Measurements from ENCODE around the gene FRY. TPM values are rescaled to one million over a fixed set of nuclear protein-coding genes. Genes with fewer than 3 reads are reported as not detected.

The FRY gene
- polyA plus RNA-seq, 2 donors, result 2.4 to 4.3 TPM

- WGBS, 2 donors, result 78 to 86% methylated on average over 4 of the region's 4 CpGs
Observed at GRCh38 chr13:32164622-32165268, 133.2 kb downstream of the FRY start.

GRCh38 chr13:32165796-32166195 is 134.2 kb downstream of the FRY start:
- Histone ChIP-seq H3K27me3 (ENCODE audit: control insufficient read depth in 1 of 2, insufficient read depth in 2 of 2, low read length in 2 of 2) (no peaks in the 10 kb centered on the region), H3K27ac (ENCODE audit: low read depth in 2 of 2, low read length in 1 of 2) (no peak overlapping the region), H3K9me3 (ENCODE audit: control insufficient read depth in 2 of 2, insufficient read depth in 1 of 2, low read depth in 1 of 2, low read length in 1 of 2) (no peaks in the 10 kb centered on the region), H3K4me1 (ENCODE audit: control insufficient read depth in 2 of 2, insufficient read depth in 2 of 2, low read length in 1 of 2) (no peaks in the 10 kb centered on the region), H3K36me3 (ENCODE audit: control insufficient read depth in 2 of 2, insufficient read depth in 2 of 2, low read length in 1 of 2) (peaks cover 0 to 2% of the 10 kb centered on the region in 2 donors), H3K4me3 (ENCODE audit: low read depth in 1 of 2, low read length in 2 of 2) (no peak overlapping the region)
- WGBS, 2 donors, result 51 to 62% methylated on average over 5 of the region's 5 CpGs

More at GRCh38 chr13:32164622-32165268, 133.2 kb downstream of the FRY start:
- H3K27me3 ChIP-seq (ENCODE audit: control insufficient read depth in 1 of 2, insufficient read depth in 2 of 2, low read length in 2 of 2), result no peaks in the 10 kb centered on the region
- no peak overlapping the region for H3K4me3 ChIP-seq (ENCODE audit: low read depth in 1 of 2, low read length in 2 of 2)
- no peak overlapping the region for H3K27ac ChIP-seq (ENCODE audit: low read depth in 2 of 2, low read length in 1 of 2)
- H3K4me1 ChIP-seq (ENCODE audit: control insufficient read depth in 2 of 2, insufficient read depth in 2 of 2, low read length in 1 of 2), result no peaks in the 10 kb centered on the region
- peaks cover 0 to 2% of the 10 kb centered on the region in 2 donors for H3K36me3 ChIP-seq (ENCODE audit: control insufficient read depth in 2 of 2, insufficient read depth in 2 of 2, low read length in 1 of 2)
- H3K9me3 ChIP-seq (ENCODE audit: control insufficient read depth in 2 of 2, insufficient read depth in 1 of 2, low read depth in 1 of 2, low read length in 1 of 2), result no peaks in the 10 kb centered on the region

- no peak overlapping the region for H3K4me3 ChIP-seq (ENCODE audit: low read depth in 1 of 2, low read length in 2 of 2)
- 40 to 60% methylated on average over 1 of the region's 1 CpG for WGBS, 2 donors
- H3K36me3 ChIP-seq (ENCODE audit: control insufficient read depth in 2 of 2, insufficient read depth in 2 of 2, low read length in 1 of 2), result no peaks in the 10 kb centered on the region
- H3K9me3 ChIP-seq (ENCODE audit: control insufficient read depth in 2 of 2, insufficient read depth in 1 of 2, low read depth in 1 of 2, low read length in 1 of 2), result no peaks in the 10 kb centered on the region
- no peaks in the 10 kb centered on the region for H3K27me3 ChIP-seq (ENCODE audit: control insufficient read depth in 1 of 2, insufficient read depth in 2 of 2, low read length in 2 of 2)
- no peak overlapping the region for H3K27ac ChIP-seq (ENCODE audit: low read depth in 2 of 2, low read length in 1 of 2)
- no peaks in the 10 kb centered on the region for H3K4me1 ChIP-seq (ENCODE audit: control insufficient read depth in 2 of 2, insufficient read depth in 2 of 2, low read length in 1 of 2)
Observed at GRCh38 chr13:32168131-32168530, 136.6 kb downstream of the FRY start.

GRCh38 chr13:32170841-32171240 is 139.3 kb downstream of the FRY start:
- 96 to 97% methylated on average over 4 of the region's 4 CpGs for WGBS, 2 donors
- H3K4me1 ChIP-seq (ENCODE audit: control insufficient read depth in 2 of 2, insufficient read depth in 2 of 2, low read length in 1 of 2), result no peaks in the 10 kb centered on the region
- no peak overlapping the region for H3K4me3 ChIP-seq (ENCODE audit: low read depth in 1 of 2, low read length in 2 of 2)
- H3K36me3 ChIP-seq (ENCODE audit: control insufficient read depth in 2 of 2, insufficient read depth in 2 of 2, low read length in 1 of 2), result no peaks in the 10 kb centered on the region
- no peak overlapping the region for H3K27ac ChIP-seq (ENCODE audit: low read depth in 2 of 2, low read length in 1 of 2)
- H3K9me3 ChIP-seq (ENCODE audit: control insufficient read depth in 2 of 2, insufficient read depth in 1 of 2, low read depth in 1 of 2, low read length in 1 of 2), result no peaks in the 10 kb centered on the region
- no peaks in the 10 kb centered on the region for H3K27me3 ChIP-seq (ENCODE audit: control insufficient read depth in 1 of 2, insufficient read depth in 2 of 2, low read length in 2 of 2)

GRCh38 chr13:32173881-32174280 is 142.3 kb downstream of the FRY start:
- H3K36me3 ChIP-seq (ENCODE audit: control insufficient read depth in 2 of 2, insufficient read depth in 2 of 2, low read length in 1 of 2), result no peaks in the 10 kb centered on the region
- H3K4me3 ChIP-seq (ENCODE audit: low read depth in 1 of 2, low read length in 2 of 2), result no peak overlapping the region
- no peaks in the 10 kb centered on the region for H3K4me1 ChIP-seq (ENCODE audit: control insufficient read depth in 2 of 2, insufficient read depth in 2 of 2, low read length in 1 of 2)
- no peaks in the 10 kb centered on the region for H3K27me3 ChIP-seq (ENCODE audit: control insufficient read depth in 1 of 2, insufficient read depth in 2 of 2, low read length in 2 of 2)
- no peaks in the 10 kb centered on the region for H3K9me3 ChIP-seq (ENCODE audit: control insufficient read depth in 2 of 2, insufficient read depth in 1 of 2, low read depth in 1 of 2, low read length in 1 of 2)
- 90 to 94% methylated on average over 1 of the region's 1 CpG for WGBS, 2 donors
- H3K27ac ChIP-seq (ENCODE audit: low read depth in 2 of 2, low read length in 1 of 2), result no peak overlapping the region

- Histone ChIP-seq H3K4me3 (ENCODE audit: low read depth in 1 of 2, low read length in 2 of 2) (no peak overlapping the region), H3K27me3 (ENCODE audit: control insufficient read depth in 1 of 2, insufficient read depth in 2 of 2, low read length in 2 of 2) (no peaks in the 10 kb centered on the region), H3K27ac (ENCODE audit: low read depth in 2 of 2, low read length in 1 of 2) (no peak overlapping the region), H3K9me3 (ENCODE audit: control insufficient read depth in 2 of 2, insufficient read depth in 1 of 2, low read depth in 1 of 2, low read length in 1 of 2) (no peaks in the 10 kb centered on the region), H3K4me1 (ENCODE audit: control insufficient read depth in 2 of 2, insufficient read depth in 2 of 2, low read length in 1 of 2) (no peaks in the 10 kb centered on the region), H3K36me3 (ENCODE audit: control insufficient read depth in 2 of 2, insufficient read depth in 2 of 2, low read length in 1 of 2) (no peaks in the 10 kb centered on the region)
- WGBS, 2 donors, result 77 to 90% methylated on average over 1 of the region's 1 CpG
Observed at GRCh38 chr13:32174366-32174765, 142.8 kb downstream of the FRY start.

GRCh38 chr13:32175307-32175706 is 143.7 kb downstream of the FRY start:
- 79 to 81% methylated on average over 6 of the region's 6 CpGs for WGBS, 2 donors
- no peaks in the 10 kb centered on the region for H3K9me3 ChIP-seq (ENCODE audit: control insufficient read depth in 2 of 2, insufficient read depth in 1 of 2, low read depth in 1 of 2, low read length in 1 of 2)

GRCh38 chr13:32175943-32176342 is 144.4 kb downstream of the FRY start:
- Histone ChIP-seq H3K27me3 (ENCODE audit: control insufficient read depth in 1 of 2, insufficient read depth in 2 of 2, low read length in 2 of 2) (no peaks in the 10 kb centered on the region), H3K27ac (ENCODE audit: low read depth in 2 of 2, low read length in 1 of 2) (no peak overlapping the region), H3K9me3 (ENCODE audit: control insufficient read depth in 2 of 2, insufficient read depth in 1 of 2, low read depth in 1 of 2, low read length in 1 of 2) (no peaks in the 10 kb centered on the region), H3K36me3 (ENCODE audit: control insufficient read depth in 2 of 2, insufficient read depth in 2 of 2, low read length in 1 of 2) (no peaks in the 10 kb centered on the region), H3K4me1 (ENCODE audit: control insufficient read depth in 2 of 2, insufficient read depth in 2 of 2, low read length in 1 of 2) (no peaks in the 10 kb centered on the region), H3K4me3 (ENCODE audit: low read depth in 1 of 2, low read length in 2 of 2) (no peak overlapping the region)
- WGBS, 2 donors, result 77 to 87% methylated on average over 2 of the region's 2 CpGs

More at GRCh38 chr13:32175307-32175706, 143.7 kb downstream of the FRY start:
- no peak overlapping the region for H3K4me3 ChIP-seq (ENCODE audit: low read depth in 1 of 2, low read length in 2 of 2)
- H3K27ac ChIP-seq (ENCODE audit: low read depth in 2 of 2, low read length in 1 of 2), result no peak overlapping the region
- H3K27me3 ChIP-seq (ENCODE audit: control insufficient read depth in 1 of 2, insufficient read depth in 2 of 2, low read length in 2 of 2), result no peaks in the 10 kb centered on the region
- H3K4me1 ChIP-seq (ENCODE audit: control insufficient read depth in 2 of 2, insufficient read depth in 2 of 2, low read length in 1 of 2), result no peaks in the 10 kb centered on the region
- H3K36me3 ChIP-seq (ENCODE audit: control insufficient read depth in 2 of 2, insufficient read depth in 2 of 2, low read length in 1 of 2), result no peaks in the 10 kb centered on the region

GRCh38 chr13:32176696-32177095 is 145.1 kb downstream of the FRY start:
- Histone ChIP-seq H3K4me1 (ENCODE audit: control insufficient read depth in 2 of 2, insufficient read depth in 2 of 2, low read length in 1 of 2) (no peaks in the 10 kb centered on the region), H3K36me3 (ENCODE audit: control insufficient read depth in 2 of 2, insufficient read depth in 2 of 2, low read length in 1 of 2) (no peaks in the 10 kb centered on the region), H3K4me3 (ENCODE audit: low read depth in 1 of 2, low read length in 2 of 2) (no peak overlapping the region), H3K9me3 (ENCODE audit: control insufficient read depth in 2 of 2, insufficient read depth in 1 of 2, low read depth in 1 of 2, low read length in 1 of 2) (no peaks in the 10 kb centered on the region), H3K27me3 (ENCODE audit: control insufficient read depth in 1 of 2, insufficient read depth in 2 of 2, low read length in 2 of 2) (no peaks in the 10 kb centered on the region), H3K27ac (ENCODE audit: low read depth in 2 of 2, low read length in 1 of 2) (no peak overlapping the region)
- WGBS, 2 donors, result 79 to 85% methylated on average over 1 of the region's 1 CpG

GRCh38 chr13:32178763-32179162 is 147.2 kb downstream of the FRY start:
- 75 to 77% methylated on average over 5 of the region's 5 CpGs for WGBS, 2 donors
- no peaks in the 10 kb centered on the region for H3K9me3 ChIP-seq (ENCODE audit: control insufficient read depth in 2 of 2, insufficient read depth in 1 of 2, low read depth in 1 of 2, low read length in 1 of 2)

More at GRCh38 chr13:32178763-32179162, 147.2 kb downstream of the FRY start:
- Histone ChIP-seq H3K4me3 (ENCODE audit: low read depth in 1 of 2, low read length in 2 of 2) (no peak overlapping the region), H3K36me3 (ENCODE audit: control insufficient read depth in 2 of 2, insufficient read depth in 2 of 2, low read length in 1 of 2) (no peaks in the 10 kb centered on the region), H3K27ac (ENCODE audit: low read depth in 2 of 2, low read length in 1 of 2) (no peak overlapping the region), H3K4me1 (ENCODE audit: control insufficient read depth in 2 of 2, insufficient read depth in 2 of 2, low read length in 1 of 2) (no peaks in the 10 kb centered on the region), H3K27me3 (ENCODE audit: control insufficient read depth in 1 of 2, insufficient read depth in 2 of 2, low read length in 2 of 2) (no peaks in the 10 kb centered on the region)
